Spinal cord (tissue), 10 donors: Measurements from ENCODE around the gene MVB12B. TPM values are rescaled to one million over a fixed set of nuclear protein-coding genes. Genes with fewer than 3 reads are reported as not detected.
"Not testable (repeated sequence)": the region's sequence is repeated elsewhere in the genome, so short reads cannot be mapped to it uniquely, and the experiment has no call there.

ENCODE experiments used
- DNase-seq, 6 donors: peaks; one replicate each; pipeline versions ENCODE4 v3.0.0 to v3.0.0-alpha.2; 2013 to 2015; ENCODE audit warnings: low spot score in 6 of 6, low read depth in 4 of 6
- H3K27ac ChIP-seq: one replicate; pipeline ENCODE4 v1.5.1; 2013; ENCODE audit warnings: low read depth, low read length, control low read depth
- H3K27me3 ChIP-seq: one replicate; pipeline ENCODE4 v1.6.1; 2013; ENCODE audit warnings: low read length; ENCODE audit not compliant: control insufficient read depth, insufficient read depth
- H3K36me3 ChIP-seq: one replicate; pipeline ENCODE4 v1.6.1; 2013; ENCODE audit warnings: low read length; ENCODE audit not compliant: control insufficient read depth, insufficient read depth
- H3K4me1 ChIP-seq: one replicate; pipeline ENCODE4 v1.6.1; 2013; ENCODE audit warnings: low read length; ENCODE audit not compliant: control insufficient read depth, insufficient read depth
- H3K4me3 ChIP-seq: one replicate; pipeline ENCODE4 v1.5.1; 2013; ENCODE audit warnings: low read depth, low read length, control low read depth
- H3K9me3 ChIP-seq: one replicate; pipeline ENCODE4 v1.6.1; 2013; ENCODE audit warnings: low read length; ENCODE audit not compliant: control insufficient read depth, insufficient read depth
- WGBS: methylation state at CpG from one replicate; pipeline ENCODE4 v1.1.5; 2013; ENCODE audit warnings: missing lambda C conversion rate; ENCODE audit not compliant: insufficient coverage; 5-methylcytosine and 5-hydroxymethylcytosine counted together
- polyA plus RNA-seq, 2 donors: library from polyadenylated mRNA; unstranded; fragments of 120-200 nt; gene quantifications; one replicate each; pipeline ENCODE4 v1.2.1, GENCODE V29; 2013; ENCODE audit not compliant: insufficient read length in 2 of 2
- total RNA-seq, 2 donors: library from RNA; depleted of rRNA in 1 of 2; stranded (reverse); fragments of 120-200 nt in 1 of 2; fragments of >200 nt in 1 of 2; gene quantifications; one replicate each; pipeline versions ENCODE4 v1.2.3 to v1.2.4, GENCODE V29; 2013 to 2014
- donor health status: healthy.

The MVB12B gene
- total and polyA plus RNA-seq, 4 donors: 28.9 to 84.2 (median 55.6) TPM

- H3K4me1 ChIP-seq: peaks cover 38% of the 10 kb centered on the region
- DNase-seq: no peak
- H3K4me3 ChIP-seq: no peak overlapping the region
- H3K36me3 ChIP-seq: peaks cover 38% of the 10 kb centered on the region
- 94% methylated on average over 9 of the region's 12 CpGs for WGBS
- H3K9me3 ChIP-seq: no peaks in the 10 kb centered on the region
- H3K27ac ChIP-seq: no peak overlapping the region
- no peaks in the 10 kb centered on the region for H3K27me3 ChIP-seq
Measured at GRCh38 chr9:126475933-126476555, 149.4 kb downstream of the MVB12B start.

DNA sequence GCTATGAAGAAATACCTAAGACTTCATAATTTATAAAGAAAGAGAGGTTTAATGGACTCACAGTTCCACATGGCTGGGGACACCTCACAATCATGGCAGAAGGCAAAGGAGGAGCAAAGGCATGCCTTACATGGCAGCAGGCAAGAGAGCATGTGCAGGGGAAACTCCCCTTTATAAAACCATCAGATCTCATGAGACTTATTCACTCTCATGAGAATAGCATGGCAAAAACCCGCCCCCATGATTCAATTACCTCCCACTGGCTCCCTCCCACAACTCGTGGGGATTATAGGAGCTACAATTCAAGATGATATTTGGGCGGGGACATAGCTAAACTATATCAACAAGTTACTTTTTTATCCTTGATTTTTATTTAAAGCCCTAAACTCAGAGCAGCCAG is 150.8 kb downstream of the MVB12B start:
- WGBS: no CpG with 5 or more reads among the region's 3 CpGs
- H3K27ac ChIP-seq, H3K4me3 ChIP-seq, DNase-seq, H3K9me3 ChIP-seq, H3K27me3 ChIP-seq: not testable (repeated sequence)
- H3K4me1 ChIP-seq: peaks cover 43% of the 10 kb centered on the region
- peaks cover 46% of the 10 kb centered on the region for H3K36me3 ChIP-seq

DNA sequence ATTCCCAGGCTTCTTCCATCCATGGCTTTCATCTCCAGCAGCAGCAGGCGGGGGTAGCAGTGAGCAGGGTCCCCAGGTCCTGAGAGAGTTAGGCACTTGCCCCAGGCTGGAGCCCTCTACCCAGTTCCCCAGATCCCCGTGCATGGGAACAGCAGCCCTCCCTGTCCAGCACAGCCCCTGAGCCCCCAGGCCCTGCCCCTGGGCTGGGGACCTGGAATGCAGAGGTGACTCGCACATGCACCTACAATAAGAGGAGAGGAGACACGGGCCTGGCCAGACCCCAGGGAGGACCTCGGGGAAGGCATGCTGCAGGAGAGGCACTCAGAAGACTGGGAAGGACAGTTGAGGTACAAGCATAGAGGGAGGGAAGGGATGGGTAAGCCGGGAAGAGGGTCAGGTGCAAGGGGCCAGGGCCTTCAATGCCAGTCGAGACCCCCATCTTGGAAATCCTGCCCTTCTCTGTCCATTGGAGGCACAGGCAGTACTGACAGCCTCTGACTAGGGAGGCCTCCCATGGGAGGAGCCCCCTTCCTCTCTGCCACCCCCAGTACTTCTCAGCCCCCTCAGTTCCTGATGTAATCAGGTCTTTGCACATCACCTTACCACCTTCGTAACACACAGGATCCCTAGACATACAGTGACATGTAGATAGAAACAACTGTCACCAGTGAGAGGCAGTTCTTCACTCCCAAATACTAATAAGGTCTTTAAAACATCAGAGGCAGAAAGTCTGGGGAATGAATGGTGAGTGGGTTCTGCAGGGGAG is 151.8 kb downstream of the MVB12B start:
- H3K36me3 ChIP-seq: peaks cover 53% of the 10 kb centered on the region
- DNase-seq: no peak
- no peak overlapping the region for H3K27ac ChIP-seq
- H3K4me3 ChIP-seq: no peak overlapping the region
- WGBS: 92% methylated on average over 7 of the region's 8 CpGs
- H3K4me1 ChIP-seq: peaks cover 46% of the 10 kb centered on the region
- H3K27me3 ChIP-seq: no peaks in the 10 kb centered on the region
- H3K9me3 ChIP-seq: no peaks in the 10 kb centered on the region

DNA sequence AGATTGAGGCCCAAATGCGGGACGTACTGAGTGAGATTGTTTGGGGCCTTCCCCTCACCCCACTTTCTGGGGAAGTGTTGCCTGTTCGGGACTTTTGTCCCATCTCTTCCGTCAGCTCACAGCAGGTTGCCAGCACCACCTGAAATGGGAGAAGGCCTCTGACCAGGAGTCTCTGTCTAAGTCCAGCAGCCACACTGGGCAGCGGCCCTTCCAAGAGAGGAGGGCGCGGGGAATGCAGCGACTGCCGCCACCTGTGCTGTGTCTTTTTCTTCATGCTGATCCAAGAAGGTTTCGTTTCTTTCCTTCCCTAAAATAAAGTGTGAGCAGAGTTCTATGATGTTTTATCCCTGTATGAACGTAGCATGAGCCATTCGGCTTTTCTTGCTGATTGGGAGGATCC is 152.9 kb downstream of the MVB12B start:
- no peak overlapping the region for H3K4me3 ChIP-seq
- H3K36me3 ChIP-seq: peaks cover 54% of the 10 kb centered on the region
- H3K27ac ChIP-seq: no peak overlapping the region
- 100% methylated on average over 1 of the region's 12 CpGs for WGBS
- H3K27me3 ChIP-seq: no peaks in the 10 kb centered on the region
- DNase-seq: no peak
- H3K9me3 ChIP-seq: no peaks in the 10 kb centered on the region
- peaks cover 45% of the 10 kb centered on the region for H3K4me1 ChIP-seq

GRCh38 chr9:126480813-126481212 is 154.2 kb downstream of the MVB12B start:
- H3K4me1 ChIP-seq: peaks cover 45% of the 10 kb centered on the region
- no peaks in the 10 kb centered on the region for H3K9me3 ChIP-seq
- no peaks in the 10 kb centered on the region for H3K27me3 ChIP-seq
- 66% methylated on average over 5 of the region's 6 CpGs for WGBS
- peaks cover 51% of the 10 kb centered on the region for H3K36me3 ChIP-seq
- H3K27ac ChIP-seq: no peak overlapping the region
- DNase-seq: peak in 1 of 6 donors; percentile 54
- H3K4me3 ChIP-seq: no peak overlapping the region

DNA sequence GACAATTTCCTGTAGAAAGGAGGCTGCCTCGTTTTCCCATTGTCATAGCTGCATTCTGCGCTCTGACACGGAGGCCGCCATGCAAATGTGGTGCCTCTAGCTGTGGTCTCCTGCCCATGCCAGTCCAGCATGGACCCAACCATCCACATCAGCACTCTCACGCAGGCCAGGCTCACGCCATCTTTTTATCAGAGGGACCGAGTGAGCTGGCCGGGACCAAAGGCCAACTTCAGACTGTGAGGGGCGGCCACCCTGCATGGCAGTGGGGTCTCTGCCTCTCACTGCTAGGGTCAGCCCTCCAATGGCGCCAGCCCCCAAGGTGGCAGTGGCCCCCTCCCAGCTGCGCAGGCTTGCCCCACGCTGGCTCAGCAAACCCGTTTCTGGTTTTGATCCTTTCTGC is 155.2 kb downstream of the MVB12B start:
- no peaks in the 10 kb centered on the region for H3K9me3 ChIP-seq
- H3K27ac ChIP-seq: peak overlapping the region; percentile 81
- peaks cover 53% of the 10 kb centered on the region for H3K36me3 ChIP-seq
- H3K4me3 ChIP-seq: no peak overlapping the region
- no peaks in the 10 kb centered on the region for H3K27me3 ChIP-seq
- no peak for DNase-seq
- peaks cover 41% of the 10 kb centered on the region for H3K4me1 ChIP-seq
- 59% methylated on average over 13 of the region's 13 CpGs for WGBS

- peaks cover 59% of the 10 kb centered on the region for H3K36me3 ChIP-seq
- WGBS: 8% methylated on average over 45 of the region's 45 CpGs
Measured at GRCh38 chr9:126482361-126483044, 155.9 kb downstream of the MVB12B start.

GRCh38 chr9:126483468-126484073 is 156.9 kb downstream of the MVB12B start:
- DNase-seq: no peak
- Histone ChIP-seq H3K4me3 (no peak overlapping the region), H3K36me3 (peaks cover 61% of the 10 kb centered on the region), H3K27me3 (no peaks in the 10 kb centered on the region), H3K27ac (no peak overlapping the region), H3K9me3 (no peaks in the 10 kb centered on the region), H3K4me1 (peaks cover 41% of the 10 kb centered on the region)
- WGBS: 82% methylated on average over 8 of the region's 13 CpGs

More at GRCh38 chr9:126482361-126483044, 155.9 kb downstream of the MVB12B start:
- Histone ChIP-seq H3K4me1 (peaks cover 41% of the 10 kb centered on the region), H3K9me3 (no peaks in the 10 kb centered on the region), H3K27me3 (no peaks in the 10 kb centered on the region), H3K4me3 (no peak overlapping the region), H3K27ac (peak overlapping the region; percentile 81)
- DNase-seq: peak in 4 of 6 donors; percentile 74 to 96 (median 89)

DNA sequence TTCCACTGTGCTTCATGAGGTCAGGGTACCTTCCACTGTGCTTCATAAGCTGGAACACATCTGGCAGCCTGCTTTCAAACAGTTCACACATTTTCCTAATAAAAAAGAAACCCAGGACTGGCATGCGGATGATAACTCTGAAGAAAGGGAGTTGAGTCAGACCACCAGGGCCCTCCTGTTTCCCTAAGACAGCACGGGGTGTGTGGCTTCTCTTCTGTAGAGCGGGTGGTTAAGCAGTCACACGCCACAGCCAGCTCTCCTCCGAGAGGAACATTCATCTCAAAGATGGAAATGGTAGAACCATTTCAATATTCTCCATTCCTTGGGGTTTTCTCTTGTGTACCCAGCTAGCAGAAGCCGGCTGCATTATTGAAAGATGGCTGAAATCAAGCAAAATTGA is 159.0 kb downstream of the MVB12B start:
- DNase-seq: peak in 1 of 6 donors; percentile 47
- Histone ChIP-seq H3K9me3 (no peaks in the 10 kb centered on the region), H3K27me3 (no peaks in the 10 kb centered on the region), H3K36me3 (peaks cover 56% of the 10 kb centered on the region), H3K4me1 (peaks cover 50% of the 10 kb centered on the region), H3K4me3 (no peak overlapping the region), H3K27ac (no peak overlapping the region)
- 57% methylated on average over 3 of the region's 6 CpGs for WGBS
